Type B pancreatic cell (in vitro differentiated cells): ENCODE measurements around the gene KLRK1. TPM values are rescaled to one million over a fixed set of nuclear protein-coding genes. Genes with fewer than 3 reads are reported as not detected.
"Not testable (repeated sequence)": the region's sequence is repeated elsewhere in the genome, so short reads cannot be mapped to it uniquely, and the experiment has no call there.

ENCODE experiments used
- DNase-seq: peaks from one replicate; pipeline ENCODE4 v3.0.0; 2021; ENCODE audit warnings: mixed read lengths; ENCODE audit not compliant: unreplicated experiment; ENCODE audit errors: extremely low spot score
- H3K27ac Mint-ChIP-seq: 2 replicates; pipeline ENCODE4 v1.8.0; 2021; ENCODE audit warnings: mild to moderate bottlenecking, mixed read lengths
- H3K27me3 Mint-ChIP-seq: 2 replicates; pipeline ENCODE4 v1.8.0; 2021; ENCODE audit warnings: mixed read lengths
- H3K36me3 Mint-ChIP-seq: 2 replicates; pipeline ENCODE4 v1.8.0; 2021; ENCODE audit warnings: mixed read lengths
- H3K4me1 Mint-ChIP-seq: one replicate; pipeline ENCODE4 v1.8.0; 2021; ENCODE audit warnings: mixed read lengths; ENCODE audit not compliant: unreplicated experiment
- H3K4me3 Mint-ChIP-seq: 2 replicates; pipeline ENCODE4 v1.8.0; 2021; ENCODE audit warnings: mild to moderate bottlenecking, mixed read lengths
- H3K9me3 Mint-ChIP-seq: 2 replicates; pipeline ENCODE4 v1.8.0; 2021; ENCODE audit warnings: mixed read lengths
- long read RNA-seq: library from polyadenylated mRNA; unstranded; transcript quantifications from one replicate; pipeline ENCODE4 v2.0.0, GENCODE V29; 2020
- total RNA-seq: library from RNA; stranded (reverse); gene quantifications from 2 replicates; pipeline ENCODE4 v1.2.1, GENCODE V29; 2021; ENCODE audit warnings: low replicate concordance
- TF ChIP-seq, protein P1 (sequence below): fragments of 200-600 bp; sonication (generic); conservative IDR thresholded peaks from 2 replicates; pipeline ENCODE4 v1.5.0; 2021; ENCODE audit warnings: antibody characterized with exemption, mild to moderate bottlenecking

The KLRK1 gene
- total RNA-seq = not detected in 2 replicates
- long read RNA-seq = 0 reads

DNA sequence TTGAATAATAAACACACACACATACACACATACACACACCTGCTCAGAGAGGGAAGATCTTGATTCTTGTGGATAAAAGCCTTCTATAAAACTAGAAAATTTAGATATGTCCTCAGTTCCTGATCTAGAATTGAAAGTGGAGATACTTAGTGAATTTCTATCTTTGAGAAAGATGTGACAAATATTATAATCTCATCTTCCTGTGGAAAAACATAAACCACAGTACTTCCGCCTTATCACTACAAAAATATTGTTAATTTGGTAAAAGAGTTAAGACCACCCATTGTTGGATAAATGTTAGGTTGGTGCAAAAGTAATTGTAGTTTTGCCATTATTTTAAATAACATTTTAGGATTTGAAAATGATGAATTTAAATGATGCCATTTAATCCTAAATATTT lies at the start of gene KLRK1:
Gene KLRK1, minus strand, starts transcription at position 138 of the 400 bp plus-strand sequence. CDS start 1,231 bp downstream, outside the sequence.
- H3K9me3 Mint-ChIP-seq = no peaks in the 10 kb centered on the region
- H3K4me1 Mint-ChIP-seq = no peaks in the 10 kb centered on the region
- H3K27me3 Mint-ChIP-seq = no peaks in the 10 kb centered on the region

DNA sequence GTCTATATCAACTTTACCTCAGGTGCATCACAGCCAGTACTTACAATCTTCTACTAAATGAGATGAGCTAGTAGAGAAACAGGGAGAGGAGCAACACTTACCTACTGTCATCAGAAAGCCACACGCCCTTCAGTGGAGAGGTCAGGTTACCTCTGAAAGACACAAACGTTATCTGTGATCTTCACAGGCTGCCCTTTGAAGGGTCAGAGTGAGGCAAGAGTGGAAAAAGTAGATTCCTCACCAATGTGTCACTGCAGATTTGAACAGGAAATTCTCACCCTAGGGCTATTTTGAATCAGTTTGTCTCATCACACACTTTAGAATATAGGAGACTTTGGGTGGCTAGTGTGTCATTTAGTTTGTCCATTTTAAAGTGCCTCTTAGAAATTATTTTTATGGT lies 47.8 kb upstream of the KLRK1 start:
- not testable (repeated sequence) for H3K9me3 Mint-ChIP-seq, H3K27ac Mint-ChIP-seq, H3K36me3 Mint-ChIP-seq, H3K27me3 Mint-ChIP-seq, H3K4me3 Mint-ChIP-seq, DNase-seq, H3K4me1 Mint-ChIP-seq

More for the DNA sequence above, at the start of gene KLRK1:
- Mint-ChIP-seq H3K36me3 (no peaks in the 10 kb centered on the region), H3K27ac (no peak within 1 kb of the TSS), H3K4me3 (no peak within 1 kb of the TSS)
- TF ChIP-seq, protein P1, sequence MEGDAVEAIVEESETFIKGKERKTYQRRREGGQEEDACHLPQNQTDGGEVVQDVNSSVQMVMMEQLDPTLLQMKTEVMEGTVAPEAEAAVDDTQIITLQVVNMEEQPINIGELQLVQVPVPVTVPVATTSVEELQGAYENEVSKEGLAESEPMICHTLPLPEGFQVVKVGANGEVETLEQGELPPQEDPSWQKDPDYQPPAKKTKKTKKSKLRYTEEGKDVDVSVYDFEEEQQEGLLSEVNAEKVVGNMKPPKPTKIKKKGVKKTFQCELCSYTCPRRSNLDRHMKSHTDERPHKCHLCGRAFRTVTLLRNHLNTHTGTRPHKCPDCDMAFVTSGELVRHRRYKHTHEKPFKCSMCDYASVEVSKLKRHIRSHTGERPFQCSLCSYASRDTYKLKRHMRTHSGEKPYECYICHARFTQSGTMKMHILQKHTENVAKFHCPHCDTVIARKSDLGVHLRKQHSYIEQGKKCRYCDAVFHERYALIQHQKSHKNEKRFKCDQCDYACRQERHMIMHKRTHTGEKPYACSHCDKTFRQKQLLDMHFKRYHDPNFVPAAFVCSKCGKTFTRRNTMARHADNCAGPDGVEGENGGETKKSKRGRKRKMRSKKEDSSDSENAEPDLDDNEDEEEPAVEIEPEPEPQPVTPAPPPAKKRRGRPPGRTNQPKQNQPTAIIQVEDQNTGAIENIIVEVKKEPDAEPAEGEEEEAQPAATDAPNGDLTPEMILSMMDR = no peak
- no peak for DNase-seq

DNA sequence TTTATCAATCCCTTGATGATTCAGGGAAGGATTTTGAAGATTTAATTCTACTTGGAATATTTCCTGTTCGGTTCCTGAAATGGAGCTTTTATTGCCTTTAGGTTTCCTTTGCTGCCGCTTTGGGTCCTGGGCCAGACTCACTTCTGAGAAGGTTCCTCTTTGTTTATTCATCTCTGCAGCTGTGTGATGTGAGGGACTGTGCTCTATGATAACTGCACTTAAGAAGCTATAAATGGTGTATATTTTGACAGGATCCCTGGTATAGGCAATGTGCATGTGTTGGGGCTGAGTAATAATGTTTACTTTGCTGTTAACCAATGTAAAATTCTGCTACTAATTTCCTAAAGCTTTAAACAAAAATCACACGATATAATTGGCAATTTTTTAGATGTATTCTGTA lies 46.0 kb upstream of the KLRK1 start, which contains the start of gene KLRC2:
Gene KLRC2, minus strand, starts transcription at position 195 of the 400 bp plus-strand sequence. Its CDS starts 24 bp downstream, at position 171.
- H3K4me3 Mint-ChIP-seq, H3K27me3 Mint-ChIP-seq, H3K9me3 Mint-ChIP-seq, DNase-seq, H3K4me1 Mint-ChIP-seq, H3K27ac Mint-ChIP-seq, H3K36me3 Mint-ChIP-seq: not testable (repeated sequence)

DNA sequence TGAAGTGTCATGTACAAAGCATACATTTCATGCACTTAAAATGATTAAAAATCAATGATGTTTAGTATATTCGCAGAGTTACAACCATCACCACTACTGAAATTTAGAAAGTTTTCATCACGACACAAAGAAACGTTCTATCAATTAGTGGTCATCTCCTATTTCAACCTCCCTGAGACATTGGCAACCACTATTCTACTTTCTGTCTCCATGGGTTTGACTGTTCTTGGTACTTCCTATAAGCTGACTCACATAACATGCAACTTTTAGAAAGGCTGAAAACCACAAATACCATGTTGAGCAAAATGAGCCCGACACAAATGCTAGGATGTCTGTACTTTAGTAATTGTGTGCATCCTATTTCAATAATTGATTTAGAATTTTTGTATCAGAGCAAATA lies 40.8 kb upstream of the KLRK1 start:
- not testable (repeated sequence) for H3K4me1 Mint-ChIP-seq, H3K9me3 Mint-ChIP-seq, H3K36me3 Mint-ChIP-seq, H3K4me3 Mint-ChIP-seq, H3K27me3 Mint-ChIP-seq, DNase-seq, H3K27ac Mint-ChIP-seq

DNA sequence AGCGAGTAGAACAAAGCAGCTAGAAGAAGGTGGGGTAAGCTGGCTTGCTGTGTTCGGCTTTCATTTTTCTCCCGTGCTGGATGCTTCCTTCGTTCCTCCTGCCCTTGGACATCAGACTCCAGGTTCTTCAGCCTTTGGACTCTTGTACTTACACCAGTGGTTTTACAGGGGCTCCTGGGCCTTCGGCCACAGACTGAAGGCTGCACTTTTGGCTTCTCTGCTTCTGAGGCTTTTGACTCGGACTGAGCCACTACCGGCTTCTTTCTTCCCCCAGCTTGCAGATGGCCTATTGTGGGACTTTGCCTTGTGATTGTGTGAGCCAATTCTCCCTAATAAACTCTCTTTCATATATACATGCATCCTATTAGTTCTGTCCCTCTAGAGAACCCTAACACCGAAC lies 36.1 kb upstream of the KLRK1 start:
- not testable (repeated sequence) for H3K4me1 Mint-ChIP-seq, H3K27me3 Mint-ChIP-seq, H3K27ac Mint-ChIP-seq, H3K36me3 Mint-ChIP-seq, DNase-seq, H3K9me3 Mint-ChIP-seq, H3K4me3 Mint-ChIP-seq

DNA sequence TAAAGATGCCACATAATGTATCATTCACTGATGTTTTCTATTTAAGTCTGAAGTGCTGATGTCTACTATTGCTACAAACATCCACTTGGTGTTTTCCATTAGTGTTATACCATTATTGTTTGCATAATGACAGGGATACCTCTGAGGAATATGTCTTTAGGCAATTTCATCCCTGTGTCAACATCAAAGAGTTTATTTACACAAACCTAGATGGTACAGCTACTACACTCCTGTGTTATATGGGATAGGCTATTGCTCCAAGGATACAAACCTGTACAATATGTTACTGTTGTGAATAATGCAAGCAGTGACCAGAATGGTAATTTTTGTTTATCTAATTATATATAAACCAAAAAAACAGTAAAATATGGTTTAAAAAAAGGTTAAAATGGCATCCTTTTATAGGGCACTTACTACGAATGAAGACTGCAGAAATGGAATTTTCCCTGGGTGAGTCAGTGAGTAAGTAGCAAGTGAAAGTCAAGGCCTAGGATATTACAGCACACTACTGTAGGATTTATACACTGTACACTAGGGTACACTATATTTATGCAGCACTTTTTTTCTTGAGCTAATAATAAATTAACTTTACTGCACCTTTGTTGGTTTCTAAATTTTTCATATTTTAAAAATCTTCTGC lies 34.5 kb upstream of the KLRK1 start:
- not testable (repeated sequence) for DNase-seq, H3K4me3 Mint-ChIP-seq, H3K27ac Mint-ChIP-seq, H3K9me3 Mint-ChIP-seq, H3K4me1 Mint-ChIP-seq, H3K36me3 Mint-ChIP-seq, H3K27me3 Mint-ChIP-seq

DNA sequence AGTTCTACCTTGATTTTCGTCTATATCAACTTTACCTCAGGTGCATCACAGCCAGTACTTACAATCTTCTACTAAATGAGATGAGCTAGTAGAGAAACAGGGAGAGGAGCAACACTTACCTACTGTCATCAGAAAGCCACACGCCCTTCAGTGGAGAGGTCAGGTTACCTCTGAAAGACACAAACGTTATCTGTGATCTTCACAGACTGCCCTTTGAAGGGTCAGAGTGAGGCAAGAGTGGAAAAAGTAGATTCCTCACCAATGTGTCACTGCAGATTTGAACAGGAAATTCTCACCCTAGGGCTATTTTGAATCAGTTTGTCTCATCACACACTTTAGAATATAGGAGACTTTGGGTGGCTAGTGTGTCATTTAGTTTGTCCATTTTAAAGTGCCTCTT lies 32.3 kb upstream of the KLRK1 start:
- not testable (repeated sequence) for H3K27ac Mint-ChIP-seq, DNase-seq, H3K9me3 Mint-ChIP-seq, H3K36me3 Mint-ChIP-seq, H3K4me3 Mint-ChIP-seq, H3K4me1 Mint-ChIP-seq, H3K27me3 Mint-ChIP-seq

DNA sequence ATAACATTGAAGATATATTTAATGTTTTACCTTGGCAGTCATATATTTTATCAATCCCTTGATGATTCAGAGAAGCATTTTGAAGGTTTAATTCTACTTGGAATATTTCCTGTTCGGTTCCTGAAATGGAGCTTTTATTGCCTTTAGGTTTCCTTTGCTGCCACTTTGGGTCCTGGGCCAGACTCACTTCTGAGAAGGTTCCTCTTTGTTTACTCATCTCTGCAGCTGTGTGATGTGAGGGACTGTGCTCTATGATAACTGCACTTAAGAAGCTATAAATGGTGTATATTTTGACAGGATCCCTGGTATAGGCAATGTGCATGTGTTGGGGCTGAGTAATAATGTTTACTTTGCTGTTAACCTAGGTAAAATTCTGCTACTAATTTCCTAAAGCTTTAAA lies 30.5 kb upstream of the KLRK1 start, which contains the start of gene KLRC3:
Gene KLRC3, minus strand, starts transcription at position 262 of the 400 bp plus-strand sequence. Its CDS starts 45 bp downstream, at position 217.
- not testable (repeated sequence) for H3K4me1 Mint-ChIP-seq, H3K27me3 Mint-ChIP-seq, DNase-seq, H3K9me3 Mint-ChIP-seq, H3K36me3 Mint-ChIP-seq, H3K4me3 Mint-ChIP-seq, H3K27ac Mint-ChIP-seq

DNA sequence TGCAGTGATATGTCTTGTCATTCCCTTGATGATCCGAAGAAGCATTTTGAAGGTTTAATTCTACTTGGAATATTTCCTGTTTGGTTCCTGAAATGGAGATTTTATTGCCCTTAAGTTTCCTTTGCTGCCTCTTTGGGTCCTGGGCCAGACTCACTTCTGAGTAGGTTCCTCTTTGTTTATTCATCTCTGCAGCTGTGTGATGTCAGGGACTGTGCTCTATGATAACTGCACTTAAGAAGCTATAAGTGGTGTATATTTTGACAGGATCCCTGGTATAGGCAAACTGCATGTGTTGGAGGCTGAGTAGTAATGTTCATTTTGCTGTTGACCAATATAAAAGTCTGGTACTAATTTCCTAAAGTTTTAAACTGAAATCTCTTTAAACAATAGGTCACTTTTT lies 19.6 kb upstream of the KLRK1 start, which contains the start of gene KLRC4:
Gene KLRC4, minus strand, starts transcription at position 366 of the 400 bp plus-strand sequence. Its CDS starts 182 bp downstream, at position 184.
- H3K27me3 Mint-ChIP-seq = no peaks in the 10 kb centered on the region
- TF ChIP-seq, protein P1 = no peak
- H3K4me3 Mint-ChIP-seq = no peak within 1 kb of the TSS
- no peaks in the 10 kb centered on the region for H3K4me1 Mint-ChIP-seq
- no peaks in the 10 kb centered on the region for H3K9me3 Mint-ChIP-seq
- H3K27ac Mint-ChIP-seq = no peak within 1 kb of the TSS
- H3K36me3 Mint-ChIP-seq = no peaks in the 10 kb centered on the region
- DNase-seq = no peak
